ENCODE data around the gene USP1.

The USP1 gene, protein sequence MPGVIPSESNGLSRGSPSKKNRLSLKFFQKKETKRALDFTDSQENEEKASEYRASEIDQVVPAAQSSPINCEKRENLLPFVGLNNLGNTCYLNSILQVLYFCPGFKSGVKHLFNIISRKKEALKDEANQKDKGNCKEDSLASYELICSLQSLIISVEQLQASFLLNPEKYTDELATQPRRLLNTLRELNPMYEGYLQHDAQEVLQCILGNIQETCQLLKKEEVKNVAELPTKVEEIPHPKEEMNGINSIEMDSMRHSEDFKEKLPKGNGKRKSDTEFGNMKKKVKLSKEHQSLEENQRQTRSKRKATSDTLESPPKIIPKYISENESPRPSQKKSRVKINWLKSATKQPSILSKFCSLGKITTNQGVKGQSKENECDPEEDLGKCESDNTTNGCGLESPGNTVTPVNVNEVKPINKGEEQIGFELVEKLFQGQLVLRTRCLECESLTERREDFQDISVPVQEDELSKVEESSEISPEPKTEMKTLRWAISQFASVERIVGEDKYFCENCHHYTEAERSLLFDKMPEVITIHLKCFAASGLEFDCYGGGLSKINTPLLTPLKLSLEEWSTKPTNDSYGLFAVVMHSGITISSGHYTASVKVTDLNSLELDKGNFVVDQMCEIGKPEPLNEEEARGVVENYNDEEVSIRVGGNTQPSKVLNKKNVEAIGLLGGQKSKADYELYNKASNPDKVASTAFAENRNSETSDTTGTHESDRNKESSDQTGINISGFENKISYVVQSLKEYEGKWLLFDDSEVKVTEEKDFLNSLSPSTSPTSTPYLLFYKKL

DNA sequence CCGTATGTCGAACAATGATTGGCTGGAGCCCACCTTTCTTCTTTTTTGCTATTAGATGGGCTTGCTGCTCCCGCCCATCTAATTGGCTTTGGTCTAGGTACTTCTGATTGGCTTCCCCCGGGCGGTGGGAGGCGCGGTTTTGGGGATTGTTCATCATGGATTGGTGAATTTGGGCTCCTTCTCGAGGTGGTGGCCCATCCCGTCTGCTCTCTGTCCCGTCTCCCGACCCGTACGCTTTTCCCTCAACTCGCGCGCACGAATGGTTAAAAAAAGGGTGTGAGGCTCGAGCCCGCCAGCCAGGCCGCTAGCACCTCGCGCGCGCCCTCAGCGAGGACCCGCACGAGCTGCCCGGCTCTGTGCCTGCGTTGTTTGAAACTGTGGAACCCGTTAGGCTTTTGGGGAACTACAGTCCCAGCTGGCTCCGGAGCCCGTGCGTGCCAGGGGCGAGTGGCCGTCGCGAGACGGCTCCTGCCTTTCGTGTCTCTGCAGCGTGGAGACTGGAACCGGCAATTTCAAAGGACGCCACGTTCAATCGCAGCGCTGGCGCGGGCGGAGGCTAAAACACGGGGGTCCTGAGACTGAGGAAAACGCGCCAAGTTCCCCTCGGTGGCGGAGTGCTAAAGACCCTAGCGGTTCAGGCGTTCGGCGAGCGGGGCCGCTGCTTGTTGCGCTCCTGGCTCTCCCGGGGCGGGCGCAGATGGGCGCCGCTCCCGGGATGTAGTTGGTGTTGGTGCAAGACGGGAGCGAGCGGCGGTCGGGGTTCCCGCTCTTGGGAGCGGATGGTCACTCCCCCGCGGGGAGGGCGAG lies at the start of gene USP1:
TSS of gene USP1 (plus strand) at position 584 of the 807 bp plus-strand sequence. CDS start 2,819 bp downstream, outside the sequence.
- H3K27me3 Mint-ChIP-seq: no peaks in the 10 kb centered on the region
- peak within 1 kb of the TSS; percentile 97 for H3K4me3 Mint-ChIP-seq
- peak within 1 kb of the TSS; percentile 100 for H3K27ac Mint-ChIP-seq
- H3K4me1 Mint-ChIP-seq (ENCODE audit: low read depth): peaks cover 28% of the 10 kb centered on the region
- DNase-seq: peak; percentile 96
- H3K36me3 Mint-ChIP-seq (ENCODE audit: low read depth): peaks cover 55% of the 10 kb centered on the region
- peaks cover 2% of the 10 kb centered on the region for H3K9me3 Mint-ChIP-seq

DNA sequence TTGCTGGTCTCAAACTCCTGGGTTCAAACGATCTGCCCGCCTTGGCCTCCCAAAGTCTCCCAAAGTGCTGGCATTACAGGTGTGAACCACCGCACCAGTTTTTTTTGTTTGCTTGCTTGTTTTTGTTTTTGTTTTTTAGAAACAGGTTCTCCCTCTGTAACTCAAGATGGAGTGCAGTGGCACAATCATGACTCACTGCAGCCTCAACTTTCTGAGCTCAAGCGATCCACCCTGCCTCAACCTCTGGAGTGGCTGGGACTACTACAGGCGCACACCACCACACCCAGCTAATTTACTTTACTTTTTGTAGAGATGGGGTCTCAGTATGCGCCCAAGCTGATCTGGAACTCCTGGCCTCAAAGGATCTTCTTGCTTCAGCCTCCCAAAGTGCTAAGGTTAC lies 47.3 kb upstream of the USP1 start:
- H3K4me1 Mint-ChIP-seq (ENCODE audit: low read depth): no peaks in the 10 kb centered on the region
- no peak overlapping the region for H3K27ac Mint-ChIP-seq
- no peaks in the 10 kb centered on the region for H3K9me3 Mint-ChIP-seq
- peaks cover 9% of the 10 kb centered on the region for H3K27me3 Mint-ChIP-seq
- DNase-seq: no peak
- no peak overlapping the region for H3K4me3 Mint-ChIP-seq
- H3K36me3 Mint-ChIP-seq (ENCODE audit: low read depth): no peaks in the 10 kb centered on the region

DNA sequence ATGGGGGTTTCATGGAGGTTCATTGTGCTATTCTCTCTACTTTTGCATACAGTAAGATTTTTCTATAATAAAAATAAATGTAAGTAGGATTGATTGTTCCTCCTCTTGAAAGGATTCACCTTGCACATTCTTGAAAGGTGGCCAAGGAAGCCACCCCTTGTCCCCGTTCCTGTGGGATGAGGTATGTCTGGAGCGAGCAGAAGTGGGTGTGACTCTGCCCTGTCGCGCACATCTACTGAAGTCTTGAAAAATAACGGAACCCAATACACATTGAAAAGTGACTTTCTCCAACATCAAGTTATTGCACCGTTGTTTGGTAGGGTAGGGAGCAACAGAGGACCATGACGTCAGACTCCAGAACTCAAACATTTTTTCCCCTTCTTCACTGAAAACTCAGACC lies 46.8 kb upstream of the USP1 start:
- DNase-seq: no peak
- Mint-ChIP-seq H3K36me3 (ENCODE audit: low read depth) (no peaks in the 10 kb centered on the region), H3K27me3 (peaks cover 9% of the 10 kb centered on the region), H3K27ac (no peak overlapping the region), H3K9me3 (no peaks in the 10 kb centered on the region), H3K4me3 (no peak overlapping the region), H3K4me1 (ENCODE audit: low read depth) (no peaks in the 10 kb centered on the region)

DNA sequence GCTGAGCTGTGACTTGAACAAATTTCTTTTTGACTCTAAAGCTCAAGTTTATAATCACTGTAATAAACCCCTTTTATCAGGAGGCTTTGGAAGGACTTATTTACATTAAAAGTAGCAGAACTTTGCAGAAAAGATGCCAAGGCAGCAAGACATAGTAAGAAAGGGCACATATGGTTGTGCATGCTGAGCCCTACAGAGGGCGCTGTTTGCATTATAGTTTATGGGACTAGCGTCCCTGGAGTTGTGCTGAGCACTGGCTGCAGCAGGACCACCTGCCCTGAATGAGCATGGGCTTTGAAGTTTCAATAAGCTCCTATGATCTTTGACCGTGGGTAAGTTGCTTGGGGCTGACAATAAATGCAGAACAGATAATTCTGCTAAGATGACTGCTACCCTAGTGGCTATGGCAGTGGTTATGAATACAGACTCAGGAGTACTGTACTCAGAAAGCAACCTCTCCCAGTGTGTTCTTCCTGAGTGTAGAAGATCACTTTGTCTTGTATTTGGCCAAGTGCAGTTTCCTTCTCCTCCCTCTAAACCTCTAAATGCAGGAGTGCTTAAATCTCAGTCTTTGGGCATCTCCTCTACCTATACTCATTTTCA lies 45.4 kb upstream of the USP1 start:
- Mint-ChIP-seq H3K27me3 (peaks cover 9% of the 10 kb centered on the region), H3K36me3 (ENCODE audit: low read depth) (no peaks in the 10 kb centered on the region), H3K4me3 (no peak overlapping the region), H3K4me1 (ENCODE audit: low read depth) (no peaks in the 10 kb centered on the region), H3K9me3 (no peaks in the 10 kb centered on the region), H3K27ac (no peak overlapping the region)
- no peak for DNase-seq

DNA sequence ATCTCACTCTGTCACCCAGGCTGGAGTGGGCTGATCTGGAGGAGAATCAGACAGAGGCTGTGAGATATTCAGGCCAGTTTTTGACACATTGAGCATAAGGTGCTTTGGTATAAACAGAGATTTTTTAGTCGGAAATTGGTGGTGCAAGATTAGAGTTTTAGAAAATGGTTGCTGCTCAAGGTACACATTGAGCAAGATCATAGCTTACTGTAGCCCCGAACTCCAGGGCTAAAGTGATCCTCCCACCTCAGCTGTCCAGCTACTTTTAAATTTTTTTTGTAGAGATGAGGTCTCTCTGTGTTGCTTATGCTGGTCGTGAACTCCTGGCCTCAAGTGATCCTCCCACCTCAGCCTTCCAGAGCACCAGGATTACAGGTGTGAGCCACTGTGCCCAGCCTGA lies 43.9 kb upstream of the USP1 start:
- H3K36me3 Mint-ChIP-seq (ENCODE audit: low read depth): no peaks in the 10 kb centered on the region
- no peak overlapping the region for H3K4me3 Mint-ChIP-seq
- DNase-seq: no peak
- H3K4me1 Mint-ChIP-seq (ENCODE audit: low read depth): no peaks in the 10 kb centered on the region
- H3K9me3 Mint-ChIP-seq: no peaks in the 10 kb centered on the region
- no peak overlapping the region for H3K27ac Mint-ChIP-seq
- H3K27me3 Mint-ChIP-seq: peaks cover 5% of the 10 kb centered on the region

DNA sequence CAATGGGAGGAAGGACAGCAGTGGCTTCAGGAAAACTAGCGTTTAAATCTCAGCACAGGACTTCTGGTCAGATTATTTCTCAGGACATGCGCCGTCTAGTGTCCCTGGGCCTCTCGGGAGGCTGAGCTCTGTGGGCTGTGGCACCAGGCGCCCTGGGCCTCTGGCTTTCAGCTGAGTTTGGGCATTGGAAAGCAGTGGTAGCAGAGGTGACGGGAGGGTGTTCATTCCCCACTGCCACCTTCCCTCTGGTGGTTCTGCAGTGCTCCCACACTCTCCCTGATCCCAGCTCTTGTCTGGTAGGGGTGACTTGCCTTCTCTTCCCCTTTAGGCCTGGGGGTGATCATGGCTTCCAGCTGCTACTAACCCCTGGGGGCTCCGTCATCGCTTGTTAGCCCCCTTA lies 42.2 kb upstream of the USP1 start:
- no peaks in the 10 kb centered on the region for H3K9me3 Mint-ChIP-seq
- no peak overlapping the region for H3K27ac Mint-ChIP-seq

DNA sequence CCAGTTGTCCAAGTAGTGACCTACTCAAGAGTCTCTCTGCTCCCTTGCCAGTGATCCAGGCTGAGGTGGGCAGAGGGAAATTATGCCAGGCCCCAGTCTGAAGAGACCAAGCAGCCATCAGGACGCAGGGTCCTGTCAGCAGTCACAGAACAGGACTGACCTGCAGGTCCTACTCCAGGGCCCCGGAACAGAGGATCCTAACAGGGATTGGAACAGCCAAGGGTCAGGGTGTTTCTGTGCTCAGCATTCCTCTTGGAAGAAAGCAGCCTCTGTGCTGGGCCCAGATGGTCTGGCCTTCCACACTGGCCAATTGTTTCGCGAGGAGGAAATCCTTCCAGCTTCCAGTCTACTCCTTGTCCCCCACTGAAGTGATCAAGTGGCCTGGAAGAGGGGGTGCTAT lies 41.6 kb upstream of the USP1 start:
- Mint-ChIP-seq H3K9me3 (no peaks in the 10 kb centered on the region), H3K4me1 (ENCODE audit: low read depth) (no peaks in the 10 kb centered on the region), H3K36me3 (ENCODE audit: low read depth) (no peaks in the 10 kb centered on the region), H3K27ac (no peak overlapping the region), H3K27me3 (no peaks in the 10 kb centered on the region), H3K4me3 (no peak overlapping the region)
- DNase-seq: no peak

More for the DNA sequence above, 42.2 kb upstream of the USP1 start:
- DNase-seq: no peak
- no peaks in the 10 kb centered on the region for H3K36me3 Mint-ChIP-seq (ENCODE audit: low read depth)
- H3K4me3 Mint-ChIP-seq: no peak overlapping the region
- H3K27me3 Mint-ChIP-seq: peaks cover 2% of the 10 kb centered on the region
- no peaks in the 10 kb centered on the region for H3K4me1 Mint-ChIP-seq (ENCODE audit: low read depth)

DNA sequence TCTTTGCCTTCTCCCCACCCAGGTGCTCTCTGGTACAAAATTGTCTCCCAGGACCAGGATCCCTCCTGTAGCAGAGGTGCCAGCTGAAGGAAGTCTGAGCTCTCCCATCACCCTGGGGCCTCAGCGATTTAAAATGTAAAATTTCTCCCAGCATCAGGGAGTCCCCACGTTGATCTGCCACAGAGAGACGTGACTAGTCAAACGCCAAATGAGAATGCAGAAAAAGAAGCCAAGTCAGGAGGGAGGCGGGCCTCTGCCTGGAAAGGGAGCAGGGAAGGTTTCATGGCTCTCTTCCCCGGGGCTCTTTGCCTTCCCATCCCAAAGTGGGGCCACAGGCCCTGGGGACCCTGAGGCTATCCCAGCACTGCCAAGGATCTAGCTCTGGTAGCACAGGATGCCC lies 40.0 kb upstream of the USP1 start:
- H3K4me3 Mint-ChIP-seq: no peak overlapping the region
- H3K4me1 Mint-ChIP-seq (ENCODE audit: low read depth): no peaks in the 10 kb centered on the region
- no peaks in the 10 kb centered on the region for H3K36me3 Mint-ChIP-seq (ENCODE audit: low read depth)
- no peak for DNase-seq
- no peaks in the 10 kb centered on the region for H3K27me3 Mint-ChIP-seq
- no peaks in the 10 kb centered on the region for H3K9me3 Mint-ChIP-seq
- H3K27ac Mint-ChIP-seq: no peak overlapping the region

DNA sequence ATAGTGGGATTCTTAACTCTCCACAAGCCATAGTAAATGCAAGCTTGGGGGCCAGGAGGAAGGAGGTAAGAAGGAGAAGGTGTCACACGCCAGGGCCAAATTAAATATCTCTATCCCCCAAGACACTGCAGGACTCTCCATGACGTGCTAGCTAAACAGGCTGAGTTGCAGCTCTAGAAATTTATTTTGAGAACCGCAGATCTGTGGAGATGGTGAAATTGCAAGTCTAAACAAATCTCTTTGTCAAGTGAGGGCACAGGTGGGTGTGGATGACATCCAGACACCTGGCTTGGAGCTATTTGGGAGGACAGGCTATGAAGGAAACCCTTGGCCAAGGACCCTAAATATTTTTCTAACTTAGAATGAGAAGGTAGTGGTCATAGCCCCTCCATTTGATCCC lies 39.5 kb upstream of the USP1 start:
- H3K9me3 Mint-ChIP-seq: no peaks in the 10 kb centered on the region
- DNase-seq: no peak
- H3K4me3 Mint-ChIP-seq: no peak overlapping the region
- no peaks in the 10 kb centered on the region for H3K27me3 Mint-ChIP-seq
- H3K27ac Mint-ChIP-seq: no peak overlapping the region
- no peaks in the 10 kb centered on the region for H3K36me3 Mint-ChIP-seq (ENCODE audit: low read depth)
- no peaks in the 10 kb centered on the region for H3K4me1 Mint-ChIP-seq (ENCODE audit: low read depth)

DNA sequence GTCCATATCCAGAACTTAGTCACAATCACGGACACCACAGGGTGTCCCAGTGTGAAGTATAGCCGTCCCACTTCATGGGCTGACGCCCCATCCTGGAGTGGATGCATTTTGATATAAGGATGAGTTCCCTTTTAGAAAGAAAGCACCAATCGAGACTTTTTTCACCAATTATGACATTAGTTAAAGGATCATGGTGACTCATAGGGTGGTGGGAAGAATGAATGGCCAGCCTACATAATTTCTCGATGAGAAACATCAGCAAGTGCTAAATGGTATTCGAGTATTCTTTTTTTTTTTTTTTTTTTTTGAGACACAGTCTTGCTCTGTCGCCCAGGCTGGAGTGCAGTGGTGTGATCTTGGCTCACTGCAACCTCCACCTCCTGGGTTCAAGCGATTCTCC lies 38.5 kb upstream of the USP1 start:
- Mint-ChIP-seq H3K9me3 (no peaks in the 10 kb centered on the region), H3K4me3 (no peak overlapping the region), H3K27ac (no peak overlapping the region), H3K27me3 (no peaks in the 10 kb centered on the region), H3K4me1 (ENCODE audit: low read depth) (no peaks in the 10 kb centered on the region), H3K36me3 (ENCODE audit: low read depth) (no peaks in the 10 kb centered on the region)
- DNase-seq: no peak

DNA sequence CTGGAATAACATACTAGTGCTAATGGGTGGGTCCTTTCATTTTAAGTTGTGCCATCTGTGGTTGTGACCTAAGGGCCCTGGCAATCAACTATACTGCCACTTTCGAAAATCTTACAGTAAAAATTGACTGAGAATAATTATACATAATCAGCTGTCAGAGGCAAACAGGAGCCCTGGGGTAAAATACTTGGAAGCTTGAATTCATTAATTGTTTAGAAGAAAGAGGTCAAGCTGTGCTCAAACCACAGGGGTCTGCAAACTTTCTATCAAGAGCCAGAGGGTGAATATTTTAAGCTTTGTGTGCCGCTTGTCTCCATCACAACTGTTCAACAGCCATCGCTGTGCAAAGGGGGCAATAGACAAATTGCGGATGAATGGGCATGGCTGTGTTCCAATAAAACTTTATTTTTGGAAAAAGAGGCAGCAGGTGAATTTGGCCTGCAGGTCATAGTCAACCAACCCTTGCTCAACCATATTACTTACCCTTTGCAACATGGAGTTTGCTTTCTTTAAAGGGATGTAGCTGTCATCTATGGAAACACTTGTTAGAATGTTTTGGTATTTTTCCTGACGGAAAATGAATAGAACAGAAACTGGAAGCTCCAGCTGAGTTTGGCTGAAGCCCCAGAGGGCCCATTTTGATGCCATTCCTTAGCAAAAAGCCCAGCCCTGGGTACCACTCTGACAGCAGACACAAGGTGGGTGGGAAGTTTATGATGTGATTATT lies 35.7 kb upstream of the USP1 start:
- no peaks in the 10 kb centered on the region for H3K36me3 Mint-ChIP-seq (ENCODE audit: low read depth)
- no peaks in the 10 kb centered on the region for H3K4me1 Mint-ChIP-seq (ENCODE audit: low read depth)
- no peaks in the 10 kb centered on the region for H3K27me3 Mint-ChIP-seq
- DNase-seq: no peak
- H3K9me3 Mint-ChIP-seq: no peaks in the 10 kb centered on the region
- H3K27ac Mint-ChIP-seq: no peak overlapping the region
- H3K4me3 Mint-ChIP-seq: no peak overlapping the region

DNA sequence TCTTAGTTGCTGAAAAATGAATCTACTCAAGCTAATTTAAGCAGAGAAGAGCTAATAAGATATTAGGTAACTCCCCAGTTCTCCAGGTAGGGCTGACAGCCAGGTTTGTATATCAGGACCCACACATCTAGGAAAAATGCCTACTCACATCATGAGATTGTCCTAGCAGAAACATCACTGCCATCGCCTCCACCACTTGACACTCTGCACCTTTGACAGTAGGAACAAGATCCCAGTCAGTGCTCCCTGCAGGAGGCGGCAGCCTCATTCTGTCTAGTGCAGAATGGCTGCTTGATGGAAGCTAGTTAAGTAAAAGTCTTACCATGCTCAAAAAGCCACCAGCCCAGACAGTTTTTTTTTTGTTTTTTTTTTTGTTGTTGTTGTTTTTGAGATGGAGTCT lies 31.6 kb upstream of the USP1 start:
- no peak for DNase-seq
- no peaks in the 10 kb centered on the region for H3K27me3 Mint-ChIP-seq
- H3K4me1 Mint-ChIP-seq (ENCODE audit: low read depth): no peaks in the 10 kb centered on the region
- H3K36me3 Mint-ChIP-seq (ENCODE audit: low read depth): no peaks in the 10 kb centered on the region
- H3K9me3 Mint-ChIP-seq: no peaks in the 10 kb centered on the region
- no peak overlapping the region for H3K27ac Mint-ChIP-seq
- H3K4me3 Mint-ChIP-seq: no peak overlapping the region

DNA sequence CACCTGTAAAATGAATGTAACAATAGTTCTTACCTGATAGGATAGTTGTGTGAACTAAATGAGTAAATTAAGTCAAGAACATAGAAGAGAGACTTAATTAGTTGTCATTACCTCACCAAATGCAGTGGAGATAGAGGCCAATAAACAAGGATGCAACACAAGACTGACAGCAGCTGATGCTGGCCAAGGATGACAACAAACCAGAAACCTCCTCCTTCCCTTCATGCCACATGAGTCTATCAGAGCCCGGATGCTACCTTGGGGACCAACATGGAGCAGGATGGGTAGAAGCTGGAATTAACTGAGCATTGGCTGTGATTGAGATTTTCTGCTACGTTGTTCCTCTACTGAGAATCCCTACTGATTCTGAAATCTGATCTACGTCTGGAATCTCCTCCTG lies 30.3 kb upstream of the USP1 start:
- Mint-ChIP-seq H3K4me1 (ENCODE audit: low read depth) (no peaks in the 10 kb centered on the region), H3K4me3 (no peak overlapping the region), H3K9me3 (no peaks in the 10 kb centered on the region), H3K27ac (no peak overlapping the region), H3K27me3 (no peaks in the 10 kb centered on the region), H3K36me3 (ENCODE audit: low read depth) (no peaks in the 10 kb centered on the region)
- DNase-seq: no peak
